Measurements from ENCODE around the gene CASTOR1.

The CASTOR1 gene

DNA sequence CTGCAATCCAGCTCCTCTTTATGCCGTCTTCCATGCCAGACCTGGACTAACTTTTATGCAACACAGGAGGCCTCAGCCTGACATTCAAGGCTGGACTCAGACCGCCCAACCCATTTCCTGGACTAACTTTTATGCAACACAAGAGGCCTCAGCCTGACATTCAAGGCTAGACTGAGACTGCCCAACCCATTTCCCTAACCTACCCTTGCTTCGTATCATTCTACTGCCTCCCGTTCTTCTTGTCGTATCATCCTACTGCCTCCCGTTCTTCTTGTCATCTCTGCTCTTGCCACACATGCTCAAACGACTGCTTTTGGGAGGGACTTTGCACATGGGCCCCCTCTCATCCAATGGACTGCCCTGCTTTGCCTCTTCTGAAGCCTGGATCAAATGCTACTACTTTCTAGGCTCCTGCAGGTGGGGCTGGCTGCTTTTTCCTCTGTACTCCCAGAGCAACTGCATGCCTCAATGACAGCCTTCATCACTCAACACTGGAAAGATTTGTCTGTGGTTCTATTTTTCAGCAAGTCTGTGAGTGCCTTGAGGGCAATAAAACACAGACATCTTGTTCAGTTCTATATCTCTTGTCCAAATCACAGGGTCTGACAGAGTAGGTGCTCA is 29.6 kb upstream of the CASTOR1 start:
- H3K4me1 ChIP-seq (ENCODE audit: control insufficient read depth, insufficient read depth, low read length, poor library complexity, severe bottlenecking), result peaks cover 17% of the 10 kb centered on the region
- H3K27ac ChIP-seq (ENCODE audit: low read depth, low read length, severe bottlenecking), result no peak overlapping the region
- 81 to 88% methylated on average over 7 of the region's 7 CpGs for WGBS, 2 experiments (ENCODE audit: insufficient coverage in 2 of 2)
- H3K9me3 ChIP-seq (ENCODE audit: control insufficient read depth, low read length), result no peaks in the 10 kb centered on the region
- H3K36me3 ChIP-seq (ENCODE audit: control insufficient read depth, insufficient read depth, low read length), result peaks cover 15% of the 10 kb centered on the region
- H3K4me3 ChIP-seq (ENCODE audit: extremely low read depth, insufficient read depth, low read length, poor library complexity, severe bottlenecking), result no peak overlapping the region

DNA sequence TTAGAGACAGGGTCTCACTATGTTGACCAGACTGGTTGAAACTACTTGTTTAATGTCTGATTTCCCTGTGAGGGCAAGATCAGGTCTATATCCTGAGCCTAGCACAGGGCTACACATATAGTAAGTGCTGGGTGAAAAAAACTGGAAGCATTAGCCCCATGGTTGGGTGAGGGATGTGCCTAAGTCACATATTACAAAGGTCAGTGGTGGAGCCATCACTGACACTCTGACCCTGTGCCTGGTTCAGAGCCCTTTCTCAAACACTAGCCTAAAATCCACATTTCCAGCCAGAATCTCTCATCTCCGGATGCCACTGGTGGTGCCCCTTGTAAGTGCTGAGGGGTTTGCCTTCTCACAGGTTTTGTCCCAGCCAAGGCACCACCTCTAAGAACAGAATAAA is 28.5 kb upstream of the CASTOR1 start:
- H3K4me1 ChIP-seq (ENCODE audit: control insufficient read depth, insufficient read depth, low read length, poor library complexity, severe bottlenecking), result peaks cover 17% of the 10 kb centered on the region
- WGBS, 2 experiments (ENCODE audit: insufficient coverage in 2 of 2), result 100% methylated on average over 1 of the region's 1 CpG; no CpG with 5 or more reads in 1 of the 2 experiments
- H3K27ac ChIP-seq (ENCODE audit: low read depth, low read length, severe bottlenecking), result no peak overlapping the region
- H3K4me3 ChIP-seq (ENCODE audit: extremely low read depth, insufficient read depth, low read length, poor library complexity, severe bottlenecking), result no peak overlapping the region
- no peaks in the 10 kb centered on the region for H3K9me3 ChIP-seq (ENCODE audit: control insufficient read depth, low read length)
- peaks cover 14% of the 10 kb centered on the region for H3K36me3 ChIP-seq (ENCODE audit: control insufficient read depth, insufficient read depth, low read length)

DNA sequence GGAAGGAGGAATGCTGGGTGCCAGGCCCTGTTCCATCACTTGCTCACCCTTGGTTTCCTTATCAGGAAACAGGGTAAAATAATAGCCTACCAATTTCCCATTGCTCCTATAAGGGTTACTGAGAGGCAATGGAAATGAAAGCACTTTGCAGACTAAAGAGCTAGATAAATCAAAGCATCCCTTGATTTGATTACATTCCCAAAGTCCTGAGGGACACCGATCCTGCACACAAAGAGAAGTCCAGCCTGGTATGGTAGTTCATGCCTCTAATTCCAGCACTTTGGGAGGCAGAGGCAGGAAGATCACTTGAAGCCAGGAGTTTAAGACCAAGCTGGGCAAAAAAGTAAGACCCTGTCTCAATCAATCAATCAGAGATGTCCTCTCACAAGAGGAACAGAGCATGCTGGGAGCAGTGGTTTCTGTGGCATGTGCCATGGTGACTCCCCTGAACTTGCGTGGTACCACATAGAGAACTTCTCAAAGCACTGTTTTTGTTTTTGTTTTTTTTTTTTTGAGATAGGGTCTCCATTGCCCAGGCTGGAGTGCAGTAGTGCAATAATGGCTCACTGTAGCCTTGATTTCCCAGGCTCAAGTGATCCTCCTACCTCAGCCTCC is 26.8 kb upstream of the CASTOR1 start:
- WGBS, 2 experiments (ENCODE audit: insufficient coverage in 2 of 2), result 100% methylated on average over 1 to 2 of the region's 2 CpGs
- Histone ChIP-seq H3K4me3 (ENCODE audit: extremely low read depth, insufficient read depth, low read length, poor library complexity, severe bottlenecking) (no peak overlapping the region), H3K27ac (ENCODE audit: low read depth, low read length, severe bottlenecking) (no peak overlapping the region), H3K4me1 (ENCODE audit: control insufficient read depth, insufficient read depth, low read length, poor library complexity, severe bottlenecking) (peaks cover 32% of the 10 kb centered on the region), H3K9me3 (ENCODE audit: control insufficient read depth, low read length) (no peaks in the 10 kb centered on the region), H3K36me3 (ENCODE audit: control insufficient read depth, insufficient read depth, low read length) (peaks cover 14% of the 10 kb centered on the region)

DNA sequence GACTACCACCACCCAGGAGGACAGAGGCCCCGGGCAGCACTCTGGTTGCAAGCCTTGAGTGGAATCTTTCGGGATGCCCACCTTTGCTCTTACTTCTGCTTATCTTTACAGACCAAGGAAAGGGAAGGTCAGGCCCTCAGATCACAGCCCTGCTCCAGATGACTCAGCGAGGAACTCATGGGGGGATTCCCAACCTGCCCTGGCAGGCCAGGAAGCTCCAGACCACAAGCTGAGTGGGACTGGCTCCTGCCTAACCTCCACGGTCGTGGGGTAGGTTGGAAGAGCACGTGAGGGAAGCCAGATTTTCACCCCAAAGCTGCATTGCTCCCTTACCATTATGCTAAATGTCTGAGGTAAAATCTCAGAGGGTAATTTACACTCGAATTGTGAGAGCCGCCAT is 25.6 kb upstream of the CASTOR1 start:
- Histone ChIP-seq H3K4me1 (ENCODE audit: control insufficient read depth, insufficient read depth, low read length, poor library complexity, severe bottlenecking) (peaks cover 34% of the 10 kb centered on the region), H3K27ac (ENCODE audit: low read depth, low read length, severe bottlenecking) (no peak overlapping the region), H3K4me3 (ENCODE audit: extremely low read depth, insufficient read depth, low read length, poor library complexity, severe bottlenecking) (no peak overlapping the region), H3K9me3 (ENCODE audit: control insufficient read depth, low read length) (no peaks in the 10 kb centered on the region), H3K36me3 (ENCODE audit: control insufficient read depth, insufficient read depth, low read length) (peaks cover 8% of the 10 kb centered on the region)
- 74 to 80% methylated on average over 5 to 8 of the region's 8 CpGs for WGBS, 2 experiments (ENCODE audit: insufficient coverage in 2 of 2)

DNA sequence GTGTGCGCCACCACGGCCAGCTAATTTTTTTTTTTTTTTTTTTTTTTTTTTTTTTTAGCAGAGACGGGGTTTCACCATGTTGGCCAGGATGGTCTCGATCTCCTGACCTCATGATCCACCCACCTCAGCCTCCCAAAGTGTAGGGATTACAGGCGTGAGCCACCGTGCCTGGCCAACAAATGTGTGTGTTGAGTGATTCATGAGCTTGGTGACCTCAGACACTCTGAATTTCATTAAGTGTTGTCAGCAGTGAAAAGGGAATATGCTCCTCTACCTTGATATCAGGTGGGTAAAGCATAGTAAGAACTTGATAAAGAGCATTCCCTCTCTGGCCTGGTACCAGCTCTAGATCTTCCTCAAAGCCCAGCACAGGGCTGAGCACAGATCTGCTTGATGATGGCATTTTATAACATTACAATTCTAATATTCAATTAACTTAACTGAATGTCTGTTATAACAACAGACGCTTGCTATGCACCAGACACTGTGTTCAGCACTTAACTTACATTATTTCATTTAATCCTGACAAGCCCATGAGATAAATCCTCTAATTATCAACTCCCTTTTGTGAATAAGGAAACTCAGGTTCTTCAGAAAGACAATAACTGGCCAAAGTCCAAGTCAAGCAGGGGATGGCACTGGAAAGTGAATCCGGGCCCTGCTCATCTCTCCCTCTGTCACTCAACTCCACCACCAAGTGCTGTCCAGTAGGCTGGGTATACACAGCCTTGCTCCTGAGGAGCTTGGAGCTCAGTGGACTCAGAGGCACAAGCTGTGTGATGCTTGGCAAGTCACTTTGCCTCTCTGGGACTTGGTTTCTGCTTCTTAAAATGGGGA is 24.4 kb upstream of the CASTOR1 start:
- peaks cover 4% of the 10 kb centered on the region for H3K36me3 ChIP-seq (ENCODE audit: control insufficient read depth, insufficient read depth, low read length)
- H3K4me1 ChIP-seq (ENCODE audit: control insufficient read depth, insufficient read depth, low read length, poor library complexity, severe bottlenecking), result peaks cover 34% of the 10 kb centered on the region
- no peaks in the 10 kb centered on the region for H3K9me3 ChIP-seq (ENCODE audit: control insufficient read depth, low read length)
- no peak overlapping the region for H3K4me3 ChIP-seq (ENCODE audit: extremely low read depth, insufficient read depth, low read length, poor library complexity, severe bottlenecking)
- H3K27ac ChIP-seq (ENCODE audit: low read depth, low read length, severe bottlenecking), result no peak overlapping the region
- WGBS, 2 experiments (ENCODE audit: insufficient coverage in 2 of 2), result 87 to 96% methylated on average over 3 to 5 of the region's 8 CpGs

DNA sequence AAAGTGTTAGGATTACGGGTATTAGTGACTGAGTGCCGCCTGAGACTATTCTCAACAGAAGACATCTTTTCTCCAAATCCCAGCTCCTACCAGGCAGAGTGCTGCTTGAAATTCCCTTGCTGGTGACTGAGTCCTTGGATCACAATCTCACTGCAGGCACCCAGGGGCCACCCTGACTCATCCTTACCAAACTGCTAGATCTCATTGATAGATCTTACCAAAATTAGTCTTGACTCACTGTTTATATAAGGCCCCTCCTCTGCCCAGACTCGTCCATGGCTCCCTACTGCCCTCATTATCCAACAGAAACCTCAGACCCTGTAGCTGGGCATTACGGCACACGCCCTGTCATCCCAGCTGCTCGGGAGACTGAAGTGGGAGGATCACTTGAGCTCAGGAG is 22.7 kb upstream of the CASTOR1 start:
- Histone ChIP-seq H3K27ac (ENCODE audit: low read depth, low read length, severe bottlenecking) (peak overlapping the region; percentile 29), H3K36me3 (ENCODE audit: control insufficient read depth, insufficient read depth, low read length) (peaks cover 4% of the 10 kb centered on the region), H3K4me1 (ENCODE audit: control insufficient read depth, insufficient read depth, low read length, poor library complexity, severe bottlenecking) (peaks cover 34% of the 10 kb centered on the region), H3K9me3 (ENCODE audit: control insufficient read depth, low read length) (no peaks in the 10 kb centered on the region), H3K4me3 (ENCODE audit: extremely low read depth, insufficient read depth, low read length, poor library complexity, severe bottlenecking) (no peak overlapping the region)
- WGBS, 2 experiments (ENCODE audit: insufficient coverage in 2 of 2), result 94 to 100% methylated on average over 1 to 6 of the region's 6 CpGs

DNA sequence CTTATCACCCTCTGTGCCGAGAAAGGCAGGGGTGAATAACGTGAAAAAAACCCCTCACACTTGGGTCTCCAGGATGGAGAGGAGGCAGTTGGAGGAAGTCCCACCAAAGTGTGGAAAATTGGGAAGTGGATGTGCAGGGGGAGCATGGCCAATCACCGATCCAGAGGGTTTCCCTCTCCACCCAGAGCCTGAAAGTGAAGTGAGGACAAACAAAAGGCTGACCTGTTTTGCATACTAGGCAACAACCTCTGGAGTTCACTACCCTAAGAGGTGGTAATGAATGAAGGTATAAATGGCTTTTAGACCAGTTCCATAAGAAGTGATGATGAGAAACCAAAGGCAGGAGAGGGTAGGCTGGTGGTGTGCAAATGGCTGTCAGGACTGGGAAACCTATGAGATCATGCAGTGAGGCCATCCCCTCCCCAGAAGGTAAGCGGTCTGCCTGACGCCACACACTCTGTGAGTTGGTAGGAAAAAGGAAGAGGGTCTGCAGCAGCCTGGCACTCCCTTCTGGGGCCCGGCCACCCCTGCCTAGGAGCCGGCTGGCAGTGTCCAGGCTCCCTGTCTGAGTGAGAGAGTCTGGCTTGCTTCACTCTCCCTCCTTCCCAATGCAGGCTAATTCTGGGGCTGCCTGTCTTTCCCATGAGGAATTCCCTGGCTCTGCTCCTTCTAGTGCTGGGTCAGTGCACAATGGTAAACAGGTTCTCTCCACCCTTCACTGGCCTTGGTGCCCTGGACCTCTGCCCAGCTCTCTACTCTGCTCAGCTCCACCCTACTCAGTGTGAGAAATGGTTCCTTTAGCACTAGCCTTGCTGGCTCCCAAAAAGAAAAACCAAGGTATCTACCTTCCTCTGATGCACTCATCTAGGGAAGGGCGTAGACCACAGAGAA is 21.8 kb upstream of the CASTOR1 start:
- 85 to 92% methylated on average over 2 to 5 of the region's 8 CpGs for WGBS, 2 experiments (ENCODE audit: insufficient coverage in 2 of 2)
- H3K9me3 ChIP-seq (ENCODE audit: control insufficient read depth, low read length), result no peaks in the 10 kb centered on the region
- H3K27ac ChIP-seq (ENCODE audit: low read depth, low read length, severe bottlenecking), result peak overlapping the region; percentile 29
- H3K4me1 ChIP-seq (ENCODE audit: control insufficient read depth, insufficient read depth, low read length, poor library complexity, severe bottlenecking), result peaks cover 33% of the 10 kb centered on the region
- peaks cover 2% of the 10 kb centered on the region for H3K36me3 ChIP-seq (ENCODE audit: control insufficient read depth, insufficient read depth, low read length)
- no peak overlapping the region for H3K4me3 ChIP-seq (ENCODE audit: extremely low read depth, insufficient read depth, low read length, poor library complexity, severe bottlenecking)

DNA sequence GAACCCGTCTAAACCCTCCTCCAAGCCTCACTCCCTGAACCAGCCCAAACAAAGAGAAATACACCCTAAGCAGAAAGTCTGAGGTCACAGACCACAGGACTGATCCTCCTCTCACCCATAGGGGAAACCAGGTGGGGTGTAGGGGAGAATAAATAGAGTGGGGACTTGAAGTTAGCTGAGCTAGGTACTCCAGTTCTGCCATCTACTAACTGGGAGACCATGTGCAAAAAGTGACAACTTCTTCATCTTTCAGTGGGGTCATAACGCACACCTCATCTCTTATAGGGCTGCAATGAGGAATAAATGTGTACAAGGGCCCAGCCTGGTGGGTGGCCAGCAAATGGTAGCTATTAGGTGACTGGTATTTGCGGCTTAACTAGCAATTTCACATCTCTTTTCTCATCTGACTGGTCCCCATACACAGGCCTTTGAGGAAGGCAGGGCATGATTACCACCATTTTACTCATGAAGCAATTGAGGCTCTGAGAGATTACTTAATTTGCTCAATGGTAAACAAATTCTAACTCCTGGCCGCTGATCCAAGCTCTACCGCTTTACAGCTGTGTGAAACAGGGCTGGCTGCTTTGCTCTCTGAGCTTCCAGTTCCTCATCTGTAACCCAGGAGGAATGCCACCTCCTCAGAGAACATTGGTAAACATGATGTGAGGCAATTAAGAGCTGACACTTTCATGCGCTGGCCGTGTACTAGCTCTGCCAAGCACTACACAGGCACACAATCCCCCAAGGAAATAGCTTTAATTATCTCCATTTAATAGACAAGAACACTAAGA is 20.8 kb upstream of the CASTOR1 start:
- no peaks in the 10 kb centered on the region for H3K36me3 ChIP-seq (ENCODE audit: control insufficient read depth, insufficient read depth, low read length)
- no peak overlapping the region for H3K27ac ChIP-seq (ENCODE audit: low read depth, low read length, severe bottlenecking)
- no peak overlapping the region for H3K4me3 ChIP-seq (ENCODE audit: extremely low read depth, insufficient read depth, low read length, poor library complexity, severe bottlenecking)
- WGBS, 2 experiments (ENCODE audit: insufficient coverage in 2 of 2), result 87 to 90% methylated on average over 3 to 6 of the region's 7 CpGs
- peaks cover 37% of the 10 kb centered on the region for H3K4me1 ChIP-seq (ENCODE audit: control insufficient read depth, insufficient read depth, low read length, poor library complexity, severe bottlenecking)
- no peaks in the 10 kb centered on the region for H3K9me3 ChIP-seq (ENCODE audit: control insufficient read depth, low read length)

DNA sequence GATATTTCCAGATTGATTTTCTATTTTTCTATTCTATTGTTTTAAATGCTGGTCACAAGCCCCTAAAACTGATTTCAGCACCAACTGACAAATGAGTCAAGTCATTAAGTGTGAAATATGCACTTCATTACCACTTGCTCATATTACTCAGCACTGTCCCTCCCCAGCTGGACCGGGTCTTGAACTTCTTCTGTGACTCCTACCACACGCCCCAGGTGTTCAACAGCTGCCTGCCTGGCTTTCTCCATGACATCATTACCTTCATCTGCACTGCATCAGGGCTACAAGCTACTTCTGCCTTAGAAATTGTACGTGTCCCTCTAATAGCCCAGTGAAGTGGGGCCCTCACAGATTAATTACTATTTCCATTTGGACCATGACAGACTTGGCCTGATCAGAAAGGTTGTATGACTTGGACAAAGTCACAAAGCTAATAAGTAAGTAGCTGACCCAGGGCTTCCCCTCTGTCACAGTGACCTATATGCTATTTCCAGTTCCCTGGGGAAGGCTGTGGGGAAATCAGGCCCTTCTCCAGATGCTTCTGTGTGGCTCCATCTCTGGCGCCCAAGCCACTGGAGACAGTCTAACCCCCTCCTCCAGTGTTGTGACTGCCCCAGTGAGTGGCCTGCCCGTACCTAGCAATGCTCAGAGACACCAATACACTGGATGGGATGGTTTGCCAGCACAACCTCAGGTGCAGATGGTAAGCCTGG is 19.4 kb upstream of the CASTOR1 start:
- H3K9me3 ChIP-seq (ENCODE audit: control insufficient read depth, low read length), result no peaks in the 10 kb centered on the region
- H3K36me3 ChIP-seq (ENCODE audit: control insufficient read depth, insufficient read depth, low read length), result peaks cover 4% of the 10 kb centered on the region
- H3K4me1 ChIP-seq (ENCODE audit: control insufficient read depth, insufficient read depth, low read length, poor library complexity, severe bottlenecking), result peaks cover 28% of the 10 kb centered on the region
- no peak overlapping the region for H3K4me3 ChIP-seq (ENCODE audit: extremely low read depth, insufficient read depth, low read length, poor library complexity, severe bottlenecking)
- WGBS, 2 experiments (ENCODE audit: insufficient coverage in 2 of 2), result 85 to 95% methylated on average over 4 to 5 of the region's 5 CpGs
- H3K27ac ChIP-seq (ENCODE audit: low read depth, low read length, severe bottlenecking), result no peak overlapping the region
